GM19351 (cell line): ENCODE data around the gene ZNF431.
"Not testable (repeated sequence)": the region's sequence is repeated elsewhere in the genome, so short reads cannot be mapped to it uniquely, and the experiment has no call there.

ENCODE experiments used
- ATAC-seq: cut with Tn5 transposase; IDR thresholded peaks from one replicate; pipeline ENCODE4 v1.9.1; 2021; ENCODE audit warnings: mild to moderate bottlenecking, moderate library complexity; ENCODE audit not compliant: unreplicated experiment

ZNF431 gene

GRCh38 chr19:21143854-21144253 is 2.0 kb downstream of the ZNF431 start:
- no peak for ATAC-seq

DNA sequence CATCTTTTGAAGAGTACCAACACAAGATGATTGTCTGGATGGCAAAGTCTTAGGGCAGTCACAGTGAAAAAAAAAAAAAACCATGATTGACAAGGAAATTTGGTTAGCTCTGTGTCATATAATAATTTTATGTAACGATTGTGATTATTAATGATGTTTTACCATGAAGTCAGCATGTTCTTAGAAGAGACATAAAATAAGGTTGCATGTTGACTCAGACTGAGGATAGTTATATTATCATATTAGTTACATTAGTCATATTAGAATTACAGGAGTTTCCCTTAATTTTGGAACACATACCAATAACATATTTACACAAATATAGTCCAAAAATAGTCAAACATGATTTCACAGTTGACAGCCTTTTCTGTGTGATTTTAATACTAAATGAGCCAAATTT is 5.7 kb downstream of the ZNF431 start:
- ATAC-seq, result no peak

- no peak for ATAC-seq
Observed at GRCh38 chr19:21148681-21149080, 6.8 kb downstream of the ZNF431 start.

- ATAC-seq, result no peak
Observed at GRCh38 chr19:21149877-21150276, 8.0 kb downstream of the ZNF431 start.

- ATAC-seq, result no peak
Observed at GRCh38 chr19:21151460-21151859, 9.6 kb downstream of the ZNF431 start.

- ATAC-seq, result no peak
Observed at GRCh38 chr19:21158523-21159135, 16.8 kb downstream of the ZNF431 start.

DNA sequence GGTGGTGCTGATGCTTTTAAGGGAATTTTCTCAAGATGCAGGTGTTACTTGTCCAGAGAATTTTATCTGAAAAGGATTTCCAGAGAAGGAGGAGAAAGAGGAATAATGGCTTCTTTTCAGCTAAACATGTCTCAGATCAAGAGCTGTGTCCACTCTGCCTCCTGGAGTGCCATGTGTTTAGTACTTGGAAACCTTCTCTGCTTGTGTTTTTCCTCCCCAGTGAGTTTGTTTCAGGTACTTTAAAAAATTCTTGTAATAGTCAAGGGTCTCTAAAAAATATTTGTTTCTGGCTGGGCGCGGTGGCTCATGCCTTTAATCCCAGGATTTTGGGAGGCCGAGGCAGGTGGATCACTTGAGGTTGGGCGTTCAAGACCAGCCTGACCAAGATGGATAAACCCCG is 22.7 kb downstream of the ZNF431 start:
- ATAC-seq, result no peak

GRCh38 chr19:21166436-21166835 is 24.6 kb downstream of the ZNF431 start:
- no peak for ATAC-seq

DNA sequence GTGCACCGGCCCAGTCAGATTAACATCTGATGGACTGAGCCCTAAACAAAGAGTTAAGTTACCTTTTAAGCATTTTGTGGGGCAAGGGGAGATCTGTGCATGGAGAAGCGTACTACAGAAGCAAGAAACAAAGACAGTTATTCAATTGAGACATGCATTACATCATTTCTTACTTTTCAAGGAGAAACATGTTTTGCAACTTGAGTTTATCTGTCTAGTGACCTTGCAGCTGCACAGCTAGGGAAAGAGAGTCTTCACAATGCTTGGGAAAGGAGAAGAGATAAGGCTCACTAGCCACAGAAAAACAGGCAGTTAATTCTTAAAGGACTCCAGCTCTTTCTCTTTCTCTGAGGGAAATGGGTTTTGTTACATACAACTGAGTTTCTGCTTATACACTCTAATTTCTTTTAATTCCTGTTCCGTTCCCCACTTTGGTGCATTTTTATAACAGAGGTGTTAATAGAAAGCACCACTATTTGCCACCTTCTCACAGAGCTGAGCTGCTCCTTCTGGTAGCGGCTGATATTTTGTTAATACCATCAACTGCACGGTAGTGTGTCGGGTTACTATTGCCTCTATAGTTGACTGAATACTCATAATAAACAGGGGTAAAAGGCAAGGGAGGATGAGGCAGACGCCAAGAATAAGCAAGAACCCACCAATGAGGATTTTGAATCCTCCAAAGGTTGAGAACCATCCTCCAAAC is 55.9 kb downstream of the ZNF431 start:
- no peak for ATAC-seq

DNA sequence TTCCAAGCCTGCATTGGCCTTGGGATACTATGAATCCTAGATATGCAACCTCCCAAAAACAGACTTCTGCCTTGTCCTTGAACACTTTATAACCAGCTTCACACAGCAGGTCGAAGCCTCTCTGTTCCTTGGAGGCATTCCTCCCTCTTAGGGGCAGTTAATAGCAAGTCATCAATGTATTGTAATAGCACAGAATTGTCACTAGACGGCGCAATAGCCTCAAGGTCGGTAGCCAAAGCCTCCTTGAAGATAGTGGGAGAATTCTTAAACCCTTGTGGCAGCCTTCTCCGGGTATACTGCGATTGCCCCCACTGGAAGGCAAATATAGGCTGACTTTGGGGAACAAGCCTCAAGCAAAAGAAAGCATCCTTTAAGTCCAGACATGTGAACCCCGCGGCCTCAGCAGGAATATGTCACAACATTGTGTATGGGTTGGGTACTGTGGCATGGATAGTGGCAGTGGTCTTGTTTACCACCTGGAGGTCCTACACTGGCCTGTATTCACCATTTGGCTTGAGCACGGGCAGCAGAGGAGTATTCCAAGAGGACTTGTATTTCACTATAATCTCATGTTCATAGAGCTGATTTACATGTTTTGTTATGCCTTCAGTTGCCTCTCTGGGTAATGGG is 61.1 kb downstream of the ZNF431 start:
- no peak for ATAC-seq

- ATAC-seq, result no peak
Observed at GRCh38 chr19:21210037-21210621, 68.3 kb downstream of the ZNF431 start.

GRCh38 chr19:21221693-21222092 is 79.9 kb downstream of the ZNF431 start:
- no peak for ATAC-seq

DNA sequence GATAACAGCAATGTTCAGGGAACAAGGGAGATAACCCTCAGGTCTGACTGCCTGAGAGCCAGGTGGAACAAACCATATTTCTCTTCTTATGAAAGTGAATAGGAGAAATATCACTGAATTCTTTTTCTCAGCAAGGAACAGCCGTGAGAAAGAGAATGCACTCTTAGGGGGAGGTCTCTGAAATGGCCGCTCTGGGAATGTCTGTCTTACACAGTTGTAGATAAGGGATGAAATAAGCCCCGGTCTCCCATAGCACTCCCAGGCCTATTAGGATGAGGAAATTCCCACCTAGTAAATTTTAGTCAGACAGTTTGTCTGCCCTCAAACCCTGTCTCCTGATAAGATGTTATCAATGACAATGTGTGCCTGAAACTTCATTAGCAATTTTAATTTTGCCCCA is 88.1 kb downstream of the ZNF431 start:
- not testable (repeated sequence) for ATAC-seq

GRCh38 chr19:21233691-21234090 is 91.9 kb downstream of the ZNF431 start:
- ATAC-seq, result no peak

DNA sequence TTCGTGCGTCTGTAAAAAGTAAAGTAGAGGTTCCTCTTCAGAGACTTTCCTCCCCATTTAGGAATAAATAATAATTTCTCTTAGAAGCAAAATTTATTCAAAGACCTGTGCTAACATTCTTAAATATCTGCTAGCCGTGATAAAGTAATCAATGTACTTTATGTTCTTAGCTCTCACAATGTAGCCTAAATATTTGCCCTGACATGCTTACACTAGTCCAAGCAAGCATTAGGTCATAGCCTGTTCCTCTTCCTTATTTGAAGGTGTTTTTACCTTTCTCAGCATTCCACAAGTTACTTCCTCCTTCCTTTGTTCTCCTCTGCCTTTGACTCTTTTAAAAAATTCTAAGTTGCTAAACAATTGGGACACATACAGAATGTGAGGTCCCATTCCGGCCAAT is 94.9 kb downstream of the ZNF431 start:
- not testable (repeated sequence) for ATAC-seq

- ATAC-seq, result no peak
Observed at GRCh38 chr19:21238670-21239069, 96.8 kb downstream of the ZNF431 start.
